Bronchial epithelial cell (primary cell): ENCODE data around the gene AP2B1. TPM values are rescaled to one million over a fixed set of nuclear protein-coding genes. Genes with fewer than 3 reads are reported as not detected.

Experiments used
- DNase-seq: peaks from one replicate; pipeline ENCODE4 v3.0.0-alpha.2; 2010; ENCODE audit warnings: low read depth
- FAIRE-seq: peaks from 2 replicates; lab custom pipeline; 2011; peaks lifted over from hg19 to GRCh38; lab: Jason Lieb, UNC
- H3K27me3 ChIP-seq: 2 replicates; pipeline ENCODE4 v1.5.1; 2011; ENCODE audit warnings: low read length; ENCODE audit not compliant: control insufficient read depth, insufficient read depth
- H3K36me3 ChIP-seq: 2 replicates; pipeline ENCODE4 v1.5.1; 2011; ENCODE audit warnings: low read length; ENCODE audit not compliant: control insufficient read depth, insufficient read depth
- H3K4me3 ChIP-seq: 2 replicates; pipeline ENCODE4 v1.5.1; 2011; ENCODE audit warnings: mild to moderate bottlenecking, low read depth, low read length, control low read depth
- total RNA-seq: library from RNA; depleted of rRNA; stranded (reverse); fragments of >200 nt; gene quantifications from 2 replicates; pipeline ENCODE4 v1.2.1, GENCODE V29; 2014
- TF ChIP-seq, protein P1 (sequence below): IDR thresholded peaks from 2 replicates; pipeline ENCODE4 v1.5.1; 2011; ENCODE audit warnings: mild to moderate bottlenecking, moderate library complexity, low read length, control low read depth, inconsistent platforms; ENCODE audit not compliant: insufficient read depth, severe bottlenecking

Gene AP2B1
- total RNA-seq, 1 donor from 2014 or later, result 50.8 TPM

DNA sequence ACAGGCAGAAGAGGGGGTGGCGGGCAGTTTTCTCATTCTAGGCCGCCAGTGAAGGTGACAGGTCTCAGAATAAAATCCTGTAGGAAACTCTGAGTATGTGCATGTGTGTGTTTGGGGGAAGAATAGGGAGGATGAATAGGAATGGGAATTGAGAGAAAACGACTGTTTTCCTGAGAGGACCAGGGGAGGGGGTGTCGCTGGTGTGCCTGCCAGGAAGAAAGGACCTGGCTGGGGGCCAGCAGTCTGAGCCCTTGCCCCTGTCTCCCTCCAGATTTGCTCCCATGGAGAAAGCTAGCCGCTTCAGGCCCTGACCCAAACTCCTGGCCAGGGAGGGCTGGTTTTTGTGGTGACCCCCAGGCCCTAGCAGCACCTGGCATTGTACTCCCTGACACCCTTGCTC is 187.9 kb downstream of the AP2B1 start:
- no peak overlapping the region for H3K4me3 ChIP-seq
- H3K36me3 ChIP-seq, result peaks cover 19% of the 10 kb centered on the region
- TF ChIP-seq, protein P1, sequence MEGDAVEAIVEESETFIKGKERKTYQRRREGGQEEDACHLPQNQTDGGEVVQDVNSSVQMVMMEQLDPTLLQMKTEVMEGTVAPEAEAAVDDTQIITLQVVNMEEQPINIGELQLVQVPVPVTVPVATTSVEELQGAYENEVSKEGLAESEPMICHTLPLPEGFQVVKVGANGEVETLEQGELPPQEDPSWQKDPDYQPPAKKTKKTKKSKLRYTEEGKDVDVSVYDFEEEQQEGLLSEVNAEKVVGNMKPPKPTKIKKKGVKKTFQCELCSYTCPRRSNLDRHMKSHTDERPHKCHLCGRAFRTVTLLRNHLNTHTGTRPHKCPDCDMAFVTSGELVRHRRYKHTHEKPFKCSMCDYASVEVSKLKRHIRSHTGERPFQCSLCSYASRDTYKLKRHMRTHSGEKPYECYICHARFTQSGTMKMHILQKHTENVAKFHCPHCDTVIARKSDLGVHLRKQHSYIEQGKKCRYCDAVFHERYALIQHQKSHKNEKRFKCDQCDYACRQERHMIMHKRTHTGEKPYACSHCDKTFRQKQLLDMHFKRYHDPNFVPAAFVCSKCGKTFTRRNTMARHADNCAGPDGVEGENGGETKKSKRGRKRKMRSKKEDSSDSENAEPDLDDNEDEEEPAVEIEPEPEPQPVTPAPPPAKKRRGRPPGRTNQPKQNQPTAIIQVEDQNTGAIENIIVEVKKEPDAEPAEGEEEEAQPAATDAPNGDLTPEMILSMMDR, result no peak
- FAIRE-seq (no peak), DNase-seq (no peak)
- H3K27me3 ChIP-seq, result no peaks in the 10 kb centered on the region

DNA sequence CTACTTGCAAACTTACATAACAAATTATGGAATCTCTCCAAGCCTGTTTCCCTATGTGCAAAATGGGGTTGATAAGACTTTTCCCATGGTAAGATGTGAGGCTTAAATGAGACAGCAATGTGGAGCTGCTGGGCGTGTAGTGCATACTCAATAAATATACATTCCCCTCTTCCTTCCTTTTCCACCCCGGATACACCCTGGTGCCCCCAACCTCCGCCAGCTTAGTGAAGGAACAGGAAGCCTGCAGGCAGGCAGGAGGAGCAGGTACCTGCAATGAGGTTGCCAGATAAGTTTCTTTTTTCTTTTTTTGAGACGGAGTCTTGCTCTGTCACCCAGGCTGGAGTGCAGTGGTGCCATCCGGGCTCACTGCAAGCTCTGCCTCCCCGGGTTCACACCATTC is 188.5 kb downstream of the AP2B1 start:
- DNase-seq (no peak), FAIRE-seq (no peak)
- H3K4me3 ChIP-seq, result no peak overlapping the region
- TF ChIP-seq, protein P1, result no peak
- peaks cover 19% of the 10 kb centered on the region for H3K36me3 ChIP-seq
- H3K27me3 ChIP-seq, result no peaks in the 10 kb centered on the region

Other genes with a start within 250 kb of the AP2B1 start
- 3.8 and 6.1 TPM in 2 replicates for gene SLFN11, start 213.7 kb upstream of the AP2B1 start, total RNA-seq
- 2.3 and 4.2 TPM in 2 replicates for gene SLFN12, start 154.8 kb upstream of the AP2B1 start, total RNA-seq
- 0.26 and 1.3 TPM in 2 replicates for gene SLFN13, start 138.6 kb upstream of the AP2B1 start, total RNA-seq
- under 0.01 and 0.13 TPM in 2 replicates for gene SLFN12L, start 49.6 kb upstream of the AP2B1 start, total RNA-seq
- gene SLFN14, start 26.5 kb upstream of the AP2B1 start, total RNA-seq, result not detected in 2 replicates
- 1.8 and 2.9 TPM in 2 replicates for gene PEX12, start 8.8 kb upstream of the AP2B1 start, total RNA-seq
- gene RASL10B, start 144.3 kb downstream of the AP2B1 start, total RNA-seq, result 0.51 and 0.53 TPM in 2 replicates
- gene GAS2L2, start 165.9 kb downstream of the AP2B1 start, total RNA-seq, result under 0.01 TPM in 1 of 2 replicates, not detected in the other
- gene C17orf50, start 173.6 kb downstream of the AP2B1 start, total RNA-seq, result not detected in 2 replicates
- 18.7 and 42.6 TPM in 2 replicates for gene MMP28, start 208.3 kb downstream of the AP2B1 start, total RNA-seq
- 69.5 and 84.1 TPM in 2 replicates for gene TAF15, start 222.2 kb downstream of the AP2B1 start, total RNA-seq